A673 (cell line): ENCODE data around the gene PLCG2. TPM values are rescaled to one million over a fixed set of nuclear protein-coding genes. Genes with fewer than 3 reads are reported as not detected.

ENCODE experiments used
- BruUV-seq: library from RNA; stranded (reverse); fragments of 400-500 nt; replicated peaks from 2 replicates; lab custom pipeline; 2021; lab: Mats Ljungman, UMichigan
- CTCF ChIA-PET: fragments of 300-600 bp; sonication (Branson Sonifier 250); formaldehyde crosslinking; loops from one replicate; lab custom pipeline; 2022; ENCODE audit warnings: antibody characterized with exemption; lab: Charles Lee
- POLR2A ChIA-PET: fragments of 300-600 bp; sonication (Branson Sonifier 250); formaldehyde crosslinking; loops from one replicate; lab custom pipeline; 2022; ENCODE audit warnings: antibody characterized with exemption; ENCODE audit not compliant: low non-redundant PET; lab: Charles Lee
- DNase-seq: peaks from one replicate; pipeline ENCODE4 v3.0.0-alpha.2; 2015; ENCODE audit warnings: low spot score
- H3K27ac ChIP-seq: fragments of 200-600 bp; sonication (generic); 2 replicates; pipeline ENCODE4 v1.5.1; 2016; ENCODE audit warnings: mixed run types, low read depth, mild to moderate bottlenecking, mixed read lengths, antibody characterized with exemption, low read length; ENCODE audit not compliant: poor library complexity, severe bottlenecking
- H3K27me3 ChIP-seq: fragments of 200-600 bp; sonication (generic); replicated peaks from 2 replicates; pipeline ENCODE4 v1.6.1; 2017; ENCODE audit warnings: mixed run types, low read depth, mild to moderate bottlenecking, mixed read lengths, antibody characterized with exemption, low read length; ENCODE audit not compliant: insufficient read depth, poor library complexity
- H3K36me3 ChIP-seq: fragments of 200-600 bp; sonication (generic); 2 replicates; pipeline ENCODE4 v1.6.1; 2016; ENCODE audit warnings: mixed run types, mild to moderate bottlenecking, mixed read lengths, antibody characterized with exemption, low read length; ENCODE audit not compliant: insufficient read depth, poor library complexity, severe bottlenecking
- H3K4me1 ChIP-seq: fragments of 200-600 bp; sonication (generic); 2 replicates; pipeline ENCODE4 v1.6.1; 2017; ENCODE audit warnings: mixed run types, mild to moderate bottlenecking, mixed read lengths, antibody characterized with exemption, low read length; ENCODE audit not compliant: insufficient read depth, poor library complexity, severe bottlenecking
- H3K4me3 ChIP-seq: fragments of 200-600 bp; sonication (generic); 2 replicates; pipeline ENCODE4 v1.5.1; 2016; ENCODE audit warnings: low read depth, mixed run types, mild to moderate bottlenecking, mixed read lengths, low read length; ENCODE audit not compliant: poor library complexity, severe bottlenecking
- H3K9me3 ChIP-seq: fragments of 200-600 bp; sonication (generic); 2 replicates; pipeline ENCODE4 v1.6.1; 2016; ENCODE audit warnings: mixed run types, low read depth, mild to moderate bottlenecking, mixed read lengths, antibody characterized with exemption, low read length; ENCODE audit not compliant: poor library complexity, severe bottlenecking
- CTCF ChIP-seq: fragments of 300-800, 200-600 bp; sonication (generic); conservative IDR thresholded peaks from 2 replicates; pipeline ENCODE4 v1.5.1; 2017; ENCODE audit warnings: low read depth, mild to moderate bottlenecking, antibody characterized with exemption, low read length, moderate library complexity, mixed read lengths
- EZH2 ChIP-seq: fragments of 200-600 bp; sonication (generic); IDR thresholded peaks from 2 replicates; pipeline ENCODE4 v1.6.1; 2017; ENCODE audit warnings: borderline replicate concordance, low read depth, mild to moderate bottlenecking, mixed read lengths, antibody characterized with exemption, low read length; ENCODE audit not compliant: poor library complexity, severe bottlenecking
- intact Hi-C: fragments of 100-400 bp; cut with micrococcal nuclease; formaldehyde crosslinking; loops from one replicate; pipeline ENCODE4 v1.10.0; 2022; ENCODE audit not compliant: unreplicated experiment
- total RNA-seq: library from RNA; stranded (reverse); gene quantifications from 2 replicates; pipeline ENCODE4 v1.2.3, GENCODE V29; 2021

Gene PLCG2
- total RNA-seq, 1 experiment from 2014 or later = 9.6 TPM

DNA sequence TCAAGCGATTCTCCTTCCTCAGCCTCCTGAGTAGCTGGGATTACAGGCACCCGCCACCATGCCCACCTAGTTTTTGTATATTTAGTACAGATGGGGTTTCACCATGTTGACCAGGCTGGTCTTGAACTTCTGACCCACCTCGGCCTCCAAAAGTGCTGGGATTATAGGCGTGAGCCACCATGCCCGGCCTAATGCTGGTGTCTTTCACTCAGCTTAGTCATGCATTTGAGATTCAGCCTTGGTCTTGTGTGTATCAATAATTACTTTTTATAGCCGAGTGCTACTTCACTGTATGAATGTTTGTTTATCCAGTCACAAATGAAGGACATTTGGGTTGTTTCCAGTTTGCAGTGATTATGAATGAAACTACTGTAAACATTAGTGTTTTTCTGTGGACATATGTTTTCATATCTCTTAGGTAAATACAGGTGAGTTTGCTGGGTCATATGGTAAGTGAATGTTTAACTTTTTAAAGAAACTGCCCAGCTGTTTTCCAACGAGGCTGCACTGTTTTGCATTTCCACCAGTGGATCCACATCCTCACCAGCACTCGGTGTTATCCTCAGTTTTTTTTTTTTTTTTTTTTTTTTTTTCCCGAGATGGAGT lies 11.0 kb upstream of the PLCG2 start:
- ChIA-PET CTCF (no interaction called here), POLR2A (no interaction called here)
- Histone ChIP-seq H3K27me3 (no peaks in the 10 kb centered on the region), H3K27ac (no peak overlapping the region), H3K9me3 (no peaks in the 10 kb centered on the region), H3K4me1 (no peaks in the 10 kb centered on the region), H3K36me3 (no peaks in the 10 kb centered on the region), H3K4me3 (no peak overlapping the region)
- intact Hi-C loops = no loop called here
- TF ChIP-seq CTCF = no peak
- no peak for TF ChIP-seq EZH2
- BruUV-seq = no TSS peak
- no peak for DNase-seq

- no peak for DNase-seq
- Histone ChIP-seq H3K4me1 (no peaks in the 10 kb centered on the region), H3K27me3 (no peaks in the 10 kb centered on the region), H3K4me3 (no peak overlapping the region), H3K36me3 (no peaks in the 10 kb centered on the region), H3K9me3 (no peaks in the 10 kb centered on the region), H3K27ac (no peak overlapping the region)
- ChIA-PET POLR2A (no interaction called here), CTCF (interaction anchor here (0.7 kb wide), 1 partner anchor 500 kb away, joined by 8 read pairs; no protein-coding TSS in a partner anchor)
- TF ChIP-seq EZH2 (no peak), CTCF (no peak)
- BruUV-seq = no TSS peak
- intact Hi-C loops = no loop called here
These were observed 9.1 kb upstream of the PLCG2 start for GRCh38 chr16:81770008-81770407.

GRCh38 chr16:81774348-81774747 lies 4.7 kb upstream of the PLCG2 start:
- no peak for TF ChIP-seq CTCF
- TF ChIP-seq EZH2 = no peak
- ChIA-PET POLR2A (no interaction called here), CTCF (no interaction called here)
- no peak for DNase-seq
- intact Hi-C loops = no loop called here
- no peaks in the 10 kb centered on the region for H3K9me3 ChIP-seq
- no peak overlapping the region for H3K4me3 ChIP-seq
- no TSS peak for BruUV-seq
- H3K4me1 ChIP-seq = no peaks in the 10 kb centered on the region
- H3K27me3 ChIP-seq = no peaks in the 10 kb centered on the region
- no peaks in the 10 kb centered on the region for H3K36me3 ChIP-seq
- H3K27ac ChIP-seq = no peak overlapping the region
